A549 (cell line): ENCODE data around the gene MED17.

Source experiments
- ATOH8 ChIP-seq: fragments of 250-450 bp; sonication (Bioruptor Pico); IDR thresholded peaks from 2 replicates; pipeline ENCODE4 v1.5.0; 2020; ENCODE audit warnings: low read depth, mild to moderate bottlenecking, moderate library complexity
- CTCF ChIP-seq: fragments of >200 bp; sonication (Bioruptor Twin); formaldehyde crosslinking; IDR thresholded peaks from 3 replicates; pipeline ENCODE4 v1.5.1; 2016
- MAX ChIP-seq: IDR thresholded peaks from 2 replicates; pipeline ENCODE4 v1.6.1; 2012
- RARB ChIP-seq: fragments of 250-450 bp; sonication (Bioruptor Pico); IDR thresholded peaks from 2 replicates; pipeline ENCODE4 v1.8.0; 2021; ENCODE audit warnings: mild to moderate bottlenecking, moderate library complexity
- REST ChIP-seq: fragments of 200-600 bp; sonication (generic); IDR thresholded peaks from 2 replicates; pipeline ENCODE4 v1.6.1; 2016; ENCODE audit warnings: antibody characterized with exemption, mild to moderate bottlenecking, moderate library complexity
- TP53 ChIP-seq: fragments of 250-450 bp; sonication (Bioruptor Pico); IDR thresholded peaks from 2 replicates; pipeline ENCODE4 v1.5.0; 2021; ENCODE audit warnings: mild to moderate bottlenecking, moderate library complexity
- USF2 ChIP-seq: fragments of 450-650 bp; IDR thresholded peaks from 2 replicates; pipeline ENCODE4 v1.6.1; 2014; ENCODE audit warnings: antibody characterized with exemption

- TF ChIP-seq CTCF (no peak), USF2 (no peak), TP53 (CRISPR knock-in tag) (no peak), REST (no peak), MAX (no peak), RARB (CRISPR knock-in tag) (no peak), ATOH8 (no peak)
Measured at GRCh38 chr11:93841446-93841845, 57.4 kb downstream of the MED17 start.
